H9 (cell line): ENCODE results near the gene ZNF430. TPM values are rescaled to one million over a fixed set of nuclear protein-coding genes. Genes with fewer than 3 reads are reported as not detected.
A peak's percentile ranks its signal among the peaks of the same experiment; 100 is the strongest.

ENCODE experiments used
- DNase-seq: peaks from one replicate; pipeline ENCODE4 v3.0.0-alpha.2; 2017
- H2AFZ ChIP-seq: one replicate; pipeline ENCODE4 v1.6.1; 2013; ENCODE audit warnings: mild to moderate bottlenecking, low read length, control low read depth, moderate library complexity
- H2AK5ac ChIP-seq: 2 replicates; pipeline ENCODE4 v1.6.1; 2013; ENCODE audit warnings: low read length, control low read depth, mixed read lengths; ENCODE audit not compliant: insufficient read length
- H2BK120ac ChIP-seq: one replicate; pipeline ENCODE4 v1.6.1; 2013; ENCODE audit warnings: low read depth, mild to moderate bottlenecking, low read length, control low read depth, inconsistent platforms; ENCODE audit not compliant: poor library complexity, severe bottlenecking
- H2BK12ac ChIP-seq: 2 replicates; pipeline ENCODE4 v1.6.1; 2013; ENCODE audit warnings: low read length, control low read depth, mixed read lengths, low read depth; ENCODE audit not compliant: insufficient read length
- H2BK15ac ChIP-seq: 2 replicates; pipeline ENCODE4 v1.6.1; 2013; ENCODE audit warnings: low read depth, low read length, control low read depth
- H2BK20ac ChIP-seq: one replicate; pipeline ENCODE4 v1.6.1; 2013; ENCODE audit warnings: low read depth, mild to moderate bottlenecking, low read length, control low read depth, inconsistent platforms; ENCODE audit not compliant: poor library complexity, severe bottlenecking
- H2BK5ac ChIP-seq: 2 replicates; pipeline ENCODE4 v1.6.1; 2013; ENCODE audit warnings: low read length, control low read depth, mixed read lengths; ENCODE audit not compliant: insufficient read length
- H3K14ac ChIP-seq: 2 replicates; pipeline ENCODE4 v1.6.1; 2013; ENCODE audit warnings: low read length, control low read depth; ENCODE audit not compliant: insufficient read depth
- H3K18ac ChIP-seq: 2 replicates; pipeline ENCODE4 v1.6.1; 2013; ENCODE audit warnings: low read depth, mild to moderate bottlenecking, mixed read lengths, low read length, control low read depth; ENCODE audit not compliant: insufficient read length
- H3K23ac ChIP-seq: 2 replicates; pipeline ENCODE4 v1.6.1; 2013; ENCODE audit warnings: low read length, control low read depth, mixed read lengths, low read depth; ENCODE audit not compliant: insufficient read length
- H3K23me2 ChIP-seq: 2 replicates; pipeline ENCODE4 v1.6.1; 2013; ENCODE audit warnings: low read depth, mild to moderate bottlenecking, mixed read lengths, low read length, control low read depth; ENCODE audit not compliant: insufficient read length, poor library complexity, severe bottlenecking
- H3K27ac ChIP-seq: 2 replicates; pipeline ENCODE4 v1.5.1; 2013; ENCODE audit warnings: low read length, control low read depth, mixed read lengths, low read depth; ENCODE audit not compliant: insufficient read length
- H3K27me3 ChIP-seq: 2 replicates; pipeline ENCODE4 v1.6.1; 2013; ENCODE audit warnings: low read length, control low read depth, inconsistent platforms; ENCODE audit not compliant: insufficient read depth
- H3K4ac ChIP-seq: 2 replicates; pipeline ENCODE4 v1.6.1; 2013; ENCODE audit warnings: low read depth, mild to moderate bottlenecking, control low read depth, inconsistent platforms, low read length, moderate library complexity
- H3K4me1 ChIP-seq: 2 replicates; pipeline ENCODE4 v1.6.1; 2013; ENCODE audit warnings: low read length, control low read depth, inconsistent platforms; ENCODE audit not compliant: insufficient read depth
- H3K4me2 ChIP-seq: 2 replicates; pipeline ENCODE4 v1.6.1; 2013; ENCODE audit warnings: low read length, control low read depth, mixed read lengths; ENCODE audit not compliant: insufficient read length, insufficient read depth
- H3K56ac ChIP-seq: 2 replicates; pipeline ENCODE4 v1.6.1; 2013; ENCODE audit warnings: low read depth, mild to moderate bottlenecking, mixed read lengths, low read length, control low read depth; ENCODE audit not compliant: insufficient read length
- H3K79me1 ChIP-seq: 2 replicates; pipeline ENCODE4 v1.6.1; 2013; ENCODE audit warnings: low read depth, mild to moderate bottlenecking, moderate library complexity, low read length, control low read depth, inconsistent platforms; ENCODE audit not compliant: insufficient read depth, poor library complexity, severe bottlenecking
- H3K79me2 ChIP-seq: 2 replicates; pipeline ENCODE4 v1.6.1; 2013; ENCODE audit warnings: low read length, control low read depth, inconsistent platforms; ENCODE audit not compliant: insufficient read depth
- H3K9ac ChIP-seq: 2 replicates; pipeline ENCODE4 v1.6.1; 2013; ENCODE audit warnings: low read length, control low read depth, mixed read lengths; ENCODE audit not compliant: insufficient read length; ENCODE audit errors: extremely low read depth
- H3K9me3 ChIP-seq: one replicate; pipeline ENCODE4 v1.6.1; 2013; ENCODE audit warnings: low read depth, low read length, inconsistent platforms; ENCODE audit not compliant: control insufficient read depth
- H3T11ph ChIP-seq: one replicate; pipeline ENCODE4 v1.6.1; 2013; ENCODE audit warnings: mild to moderate bottlenecking, low read length, control low read depth, inconsistent platforms
- H4K20me1 ChIP-seq: one replicate; pipeline ENCODE4 v1.6.1; 2013; ENCODE audit not compliant: control insufficient read depth, insufficient read length, insufficient read depth
- H4K5ac ChIP-seq: 2 replicates; pipeline ENCODE4 v1.6.1; 2013; ENCODE audit warnings: low read depth, mild to moderate bottlenecking, mixed read lengths, low read length, control low read depth; ENCODE audit not compliant: insufficient read length
- H4K8ac ChIP-seq: replicated peaks from 2 replicates; pipeline ENCODE4 v1.6.1; 2013; ENCODE audit warnings: low read length, control low read depth, mixed read lengths, low read depth; ENCODE audit not compliant: insufficient read length
- H4K91ac ChIP-seq: 2 replicates; pipeline ENCODE4 v1.6.1; 2013; ENCODE audit warnings: low read depth, mild to moderate bottlenecking, moderate library complexity, mixed read lengths, low read length, control low read depth; ENCODE audit not compliant: insufficient read length
- H3K27ac Mint-ChIP-seq, 3 experiments: 2 replicates in 2 of 3; 3 replicates in 1 of 3; pipeline ENCODE4 v1.8.0; 2020 to 2021; ENCODE audit warnings: mixed read lengths in 3 of 3, mild to moderate bottlenecking in 1 of 3, moderate library complexity in 1 of 3
- H3K27me3 Mint-ChIP-seq: 2 replicates; pipeline ENCODE4 v1.8.0; 2021; ENCODE audit warnings: low read depth, mild to moderate bottlenecking, moderate library complexity, mixed read lengths
- H3K36me3 Mint-ChIP-seq, 3 experiments: 2 replicates in 2 of 3; 3 replicates in 1 of 3; pipeline ENCODE4 v1.8.0; 2020 to 2021; ENCODE audit warnings: low read depth in 3 of 3, mixed read lengths in 3 of 3; ENCODE audit not compliant: insufficient read depth in 1 of 3
- H3K4me1 Mint-ChIP-seq, 2 experiments: 2 replicates each; pipeline ENCODE4 v1.8.0; 2020; ENCODE audit warnings: mixed read lengths in 2 of 2
- H3K4me3 Mint-ChIP-seq, 2 experiments: 2 replicates in 1 of 2; 3 replicates in 1 of 2; pipeline ENCODE4 v1.8.0; 2020 to 2021; ENCODE audit warnings: mild to moderate bottlenecking in 2 of 2, mixed read lengths in 2 of 2, moderate library complexity in 1 of 2
- H3K9me3 Mint-ChIP-seq, 2 experiments: 2 replicates in 1 of 2; 3 replicates in 1 of 2; pipeline ENCODE4 v1.8.0; 2020; ENCODE audit warnings: mild to moderate bottlenecking in 2 of 2, mixed read lengths in 2 of 2, moderate library complexity in 1 of 2
- WGBS: extraction: QIAGEN DNeasy Blood & Tissue Kit; methylation state at CpG from one replicate; pipeline ENCODE4 v1.1.7; 2013; ENCODE audit warnings: missing lambda C conversion rate, low lambda C conversion rate, mixed read lengths; ENCODE audit not compliant: insufficient read length; ENCODE audit errors: extremely low coverage; 5-methylcytosine and 5-hydroxymethylcytosine counted together
- total RNA-seq: library from RNA; stranded (reverse); gene quantifications from 2 replicates; pipeline ENCODE4 v1.2.1, GENCODE V29; 2021
- TF ChIP-seq, protein P1 (sequence below): fragments of 200-600 bp; sonication (generic); conservative IDR thresholded peaks from 3 replicates; pipeline ENCODE4 v1.8.0; 2021; ENCODE audit warnings: antibody characterized with exemption, mild to moderate bottlenecking

ZNF430 gene
- total RNA-seq, 1 experiment from 2014 or later = 17.7 TPM

DNA sequence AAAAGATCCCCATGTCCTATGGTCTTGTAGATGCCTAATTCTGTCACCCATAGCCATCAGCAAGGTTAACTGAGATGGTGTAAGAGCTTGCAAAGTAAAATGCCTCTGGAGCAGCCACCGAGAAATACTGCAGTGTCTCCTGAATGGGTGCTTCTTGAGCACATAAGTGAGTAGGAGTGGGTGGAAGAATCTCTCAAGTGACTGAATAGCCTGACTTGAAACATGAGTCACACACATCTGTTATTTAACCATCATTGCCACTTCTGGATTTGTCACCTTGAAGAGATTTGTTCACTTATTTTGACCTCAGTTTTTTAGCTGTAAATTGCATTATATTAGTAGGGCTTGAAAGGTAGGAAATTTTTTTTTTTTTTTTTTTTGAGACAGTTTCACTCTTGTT is 63.9 kb downstream of the ZNF430 start:
- Histone ChIP-seq H3T11ph (no peak overlapping the region), H4K91ac (no peak overlapping the region), H3K23ac (no peak overlapping the region), H3K4me2 (no peak overlapping the region), H3K4ac (no peak overlapping the region), H2BK12ac (no peak overlapping the region), H2AFZ (no peak overlapping the region), H3K27me3 (no peaks in the 10 kb centered on the region), H3K14ac (no peak overlapping the region), H3K9me3 (no peaks in the 10 kb centered on the region), H3K9ac (no peak overlapping the region), H3K23me2 (no peaks in the 10 kb centered on the region), H2BK120ac (no peak overlapping the region), H2AK5ac (no peak overlapping the region), H4K5ac (no peak overlapping the region), H3K4me1 (no peaks in the 10 kb centered on the region), H3K27ac (no peak overlapping the region), H3K56ac (no peak overlapping the region), H3K79me1 (peaks cover 6% of the 10 kb centered on the region), H4K8ac (no peak overlapping the region), H4K20me1 (no peaks in the 10 kb centered on the region), H3K18ac (no peak overlapping the region), H3K79me2 (no peaks in the 10 kb centered on the region; the same call in 1 of the 2 replicates), H2BK20ac (no peak overlapping the region), H2BK15ac (no peak overlapping the region), H2BK5ac (no peak overlapping the region)
- no CpG with 5 or more reads among the region's 1 CpG for WGBS
- Mint-ChIP-seq H3K36me3 (peaks cover 21 to 61% (median 55%) of the 10 kb centered on the region in 3 experiments), H3K4me3 (peak overlapping the region in 1 of 2 experiments; percentile 37; a peak in 2 of 5 replicates), H3K9me3 (0 out of 5 replicates have a peak, but pooled peaks cover 0 to 2% of the 10 kb centered on the region in 2 experiments), H3K27me3 (no peaks in the 10 kb centered on the region), H3K4me1 (peaks cover 21% of the 10 kb centered on the region in 2 experiments), H3K27ac (no peak overlapping the region)
- TF ChIP-seq, protein P1, sequence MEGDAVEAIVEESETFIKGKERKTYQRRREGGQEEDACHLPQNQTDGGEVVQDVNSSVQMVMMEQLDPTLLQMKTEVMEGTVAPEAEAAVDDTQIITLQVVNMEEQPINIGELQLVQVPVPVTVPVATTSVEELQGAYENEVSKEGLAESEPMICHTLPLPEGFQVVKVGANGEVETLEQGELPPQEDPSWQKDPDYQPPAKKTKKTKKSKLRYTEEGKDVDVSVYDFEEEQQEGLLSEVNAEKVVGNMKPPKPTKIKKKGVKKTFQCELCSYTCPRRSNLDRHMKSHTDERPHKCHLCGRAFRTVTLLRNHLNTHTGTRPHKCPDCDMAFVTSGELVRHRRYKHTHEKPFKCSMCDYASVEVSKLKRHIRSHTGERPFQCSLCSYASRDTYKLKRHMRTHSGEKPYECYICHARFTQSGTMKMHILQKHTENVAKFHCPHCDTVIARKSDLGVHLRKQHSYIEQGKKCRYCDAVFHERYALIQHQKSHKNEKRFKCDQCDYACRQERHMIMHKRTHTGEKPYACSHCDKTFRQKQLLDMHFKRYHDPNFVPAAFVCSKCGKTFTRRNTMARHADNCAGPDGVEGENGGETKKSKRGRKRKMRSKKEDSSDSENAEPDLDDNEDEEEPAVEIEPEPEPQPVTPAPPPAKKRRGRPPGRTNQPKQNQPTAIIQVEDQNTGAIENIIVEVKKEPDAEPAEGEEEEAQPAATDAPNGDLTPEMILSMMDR = no peak
- DNase-seq = no peak
